ENCODE data around the gene NUP210L. TPM values are rescaled to one million over a fixed set of nuclear protein-coding genes. Genes with fewer than 3 reads are reported as not detected.
"Not testable (repeated sequence)": the region's sequence is repeated elsewhere in the genome, so short reads cannot be mapped to it uniquely, and the experiment has no call there.

The NUP210L gene
- total RNA-seq, 1 donor from 2014 or later = 0.15 TPM

- DNase-seq (ENCODE audit: low spot score) = no peak
- Mint-ChIP-seq H3K4me3 (ENCODE audit: unreplicated experiment) (no peak overlapping the region), H3K36me3 (ENCODE audit: low read depth, unreplicated experiment) (no peaks in the 10 kb centered on the region), H3K9me3 (ENCODE audit: unreplicated experiment) (no peaks in the 10 kb centered on the region), H3K4me1 (ENCODE audit: unreplicated experiment) (no peaks in the 10 kb centered on the region), H3K27me3 (ENCODE audit: unreplicated experiment) (peaks cover 2% of the 10 kb centered on the region), H3K27ac (ENCODE audit: unreplicated experiment) (no peak overlapping the region)
- no peak for TF ChIP-seq CTCF (IDR thresholded peaks at IDR 0.05; ENCODE audit: unreplicated experiment)
These were observed 60.5 kb downstream of the NUP210L start for GRCh38 chr1:154094411-154094810.

GRCh38 chr1:154093699-154094098 lies 61.2 kb downstream of the NUP210L start:
- peaks cover 2% of the 10 kb centered on the region for H3K27me3 Mint-ChIP-seq (ENCODE audit: unreplicated experiment)
- no peak overlapping the region for H3K27ac Mint-ChIP-seq (ENCODE audit: unreplicated experiment)
- TF ChIP-seq CTCF (IDR thresholded peaks at IDR 0.05; ENCODE audit: unreplicated experiment) = no peak

GRCh38 chr1:154091706-154092105 lies 63.2 kb downstream of the NUP210L start:
- H3K9me3 Mint-ChIP-seq (ENCODE audit: unreplicated experiment) = no peaks in the 10 kb centered on the region
- H3K4me3 Mint-ChIP-seq (ENCODE audit: unreplicated experiment) = no peak overlapping the region
- H3K4me1 Mint-ChIP-seq (ENCODE audit: unreplicated experiment) = no peaks in the 10 kb centered on the region
- no peak overlapping the region for H3K27ac Mint-ChIP-seq (ENCODE audit: unreplicated experiment)
- DNase-seq (ENCODE audit: low spot score) = no peak
- peaks cover 2% of the 10 kb centered on the region for H3K27me3 Mint-ChIP-seq (ENCODE audit: unreplicated experiment)
- no peak for TF ChIP-seq CTCF (IDR thresholded peaks at IDR 0.05; ENCODE audit: unreplicated experiment)
- H3K36me3 Mint-ChIP-seq (ENCODE audit: low read depth, unreplicated experiment) = no peaks in the 10 kb centered on the region

More at GRCh38 chr1:154093699-154094098, 61.2 kb downstream of the NUP210L start:
- Mint-ChIP-seq H3K9me3 (ENCODE audit: unreplicated experiment) (no peaks in the 10 kb centered on the region), H3K4me3 (ENCODE audit: unreplicated experiment) (no peak overlapping the region), H3K36me3 (ENCODE audit: low read depth, unreplicated experiment) (no peaks in the 10 kb centered on the region), H3K4me1 (ENCODE audit: unreplicated experiment) (no peaks in the 10 kb centered on the region)
- no peak for DNase-seq (ENCODE audit: low spot score)

- H3K9me3 Mint-ChIP-seq (ENCODE audit: unreplicated experiment) = no peaks in the 10 kb centered on the region
- H3K27ac Mint-ChIP-seq (ENCODE audit: unreplicated experiment) = no peak overlapping the region
- no peak for TF ChIP-seq CTCF (IDR thresholded peaks at IDR 0.05; ENCODE audit: unreplicated experiment)
- H3K4me3 Mint-ChIP-seq (ENCODE audit: unreplicated experiment) = no peak overlapping the region
- no peak for DNase-seq (ENCODE audit: low spot score)
- H3K36me3 Mint-ChIP-seq (ENCODE audit: low read depth, unreplicated experiment) = no peaks in the 10 kb centered on the region
- no peaks in the 10 kb centered on the region for H3K4me1 Mint-ChIP-seq (ENCODE audit: unreplicated experiment)
- H3K27me3 Mint-ChIP-seq (ENCODE audit: unreplicated experiment) = peaks cover 2% of the 10 kb centered on the region
These were observed 67.3 kb downstream of the NUP210L start for GRCh38 chr1:154087574-154087973.

- not testable (repeated sequence) for H3K27ac Mint-ChIP-seq (ENCODE audit: unreplicated experiment); DNase-seq (ENCODE audit: low spot score); H3K4me3 Mint-ChIP-seq (ENCODE audit: unreplicated experiment); H3K4me1 Mint-ChIP-seq (ENCODE audit: unreplicated experiment); H3K36me3 Mint-ChIP-seq (ENCODE audit: low read depth, unreplicated experiment); H3K9me3 Mint-ChIP-seq (ENCODE audit: unreplicated experiment); H3K27me3 Mint-ChIP-seq (ENCODE audit: unreplicated experiment)
These were observed 71.8 kb downstream of the NUP210L start for GRCh38 chr1:154083057-154083456.
